K562 (cell line): ENCODE results near the gene PTGER3. TPM values are rescaled to one million over a fixed set of nuclear protein-coding genes. Genes with fewer than 3 reads are reported as not detected.

ENCODE experiments used
- ATAC-seq: fragments of 200-7000 bp; cut with Tn5 transposase; 3 replicates; pipeline ENCODE4 v1.9.1; 2020; ENCODE audit warnings: moderate library complexity
- BruUV-seq: library from RNA; stranded (reverse); fragments of 400-500 nt; replicated peaks from 2 replicates; lab custom pipeline; 2021; lab: Mats Ljungman, UMichigan
- CTCF ChIA-PET: fragments of 300-600 bp; formaldehyde crosslinking; extraction: SDS; loops from one replicate; lab custom pipeline; 2021; ENCODE audit warnings: low intra/inter-chr PET ratio; lab: Yijun Ruan, JAX
- POLR2A ChIA-PET: fragments of 300-600, 350-650 bp; sonication (Branson Sonifier 250); formaldehyde crosslinking; extraction: SDS; loops from one replicate; lab custom pipeline; 2021; ENCODE audit warnings: antibody characterized with exemption, inconsistent platforms; lab: Yijun Ruan, JAX
- DNase-seq, 4 experiments: peaks; one replicate each; pipeline versions ENCODE4 v3.0.0 to v3.0.0-alpha.2; 2011 to 2018; ENCODE audit warnings: low spot score in 3 of 4, mixed read lengths in 3 of 4; ENCODE audit errors: extremely low read depth in 1 of 4
- FAIRE-seq: peaks from 2 replicates; lab custom pipeline; 2011; peaks lifted over from hg19 to GRCh38; lab: Jason Lieb, UNC
- H2AFZ ChIP-seq: 2 replicates; pipeline ENCODE4 v1.6.0; 2011; ENCODE audit warnings: low read depth, low read length, control low read depth, inconsistent platforms
- H3K27ac ChIP-seq: fragments of 200-600 bp; 3 replicates; pipeline ENCODE4 v1.8.0; 2011; ENCODE audit warnings: low read depth, mild to moderate bottlenecking, control low read depth, inconsistent platforms, low read length, moderate library complexity, mixed read lengths; ENCODE audit errors: extremely low read depth
- H3K27me3 ChIP-seq, 2 experiments: fragments of 300-600 bp in 1 of 2; 2 replicates in 1 of 2; 3 replicates in 1 of 2; pipeline versions ENCODE4 v1.6.0 to v1.8.0; 2011; ENCODE audit warnings: inconsistent platforms in 2 of 2, low read length in 2 of 2, mild to moderate bottlenecking in 1 of 2, mixed read lengths in 1 of 2, moderate library complexity in 1 of 2; ENCODE audit not compliant: control insufficient read depth in 2 of 2, insufficient read depth in 2 of 2
- H3K36me3 ChIP-seq: fragments of 300-600 bp; 3 replicates; pipeline ENCODE4 v1.8.0; 2011; ENCODE audit warnings: mild to moderate bottlenecking, low read length, inconsistent platforms; ENCODE audit not compliant: control insufficient read depth, insufficient read depth
- H3K4me1 ChIP-seq, 2 experiments: fragments of 200-600 bp in 1 of 2; replicated peaks in 1 of 2; 2 replicates in 1 of 2; 3 replicates in 1 of 2; pipeline versions ENCODE4 v1.5.1 to v1.8.0; 2011; ENCODE audit warnings: inconsistent platforms in 2 of 2, low read length in 2 of 2, mild to moderate bottlenecking in 1 of 2, mixed read lengths in 1 of 2, moderate library complexity in 1 of 2; ENCODE audit not compliant: control insufficient read depth in 2 of 2, insufficient read depth in 2 of 2
- H3K4me2 ChIP-seq: 2 replicates; pipeline ENCODE4 v1.6.1; 2011; ENCODE audit warnings: low read length, control low read depth, inconsistent platforms, mixed read lengths; ENCODE audit not compliant: insufficient read depth
- H3K4me3 ChIP-seq: fragments of 200-600 bp; sonication (generic), shearing (Covaris generic); 2 replicates; pipeline ENCODE4 v1.5.1; 2016; ENCODE audit warnings: control low read depth, inconsistent platforms
- H3K79me2 ChIP-seq: fragments of 200-600 bp; 3 replicates; pipeline ENCODE4 v1.8.0; 2011; ENCODE audit warnings: low read length, inconsistent platforms; ENCODE audit not compliant: control insufficient read depth, insufficient read depth
- H3K9ac ChIP-seq, 2 experiments: 2 replicates each; pipeline versions ENCODE4 v1.6.0 to v1.6.1; 2011; ENCODE audit warnings: low read depth in 2 of 2, low read length in 2 of 2, control low read depth in 1 of 2, inconsistent platforms in 1 of 2, mild to moderate bottlenecking in 1 of 2, mixed read lengths in 1 of 2; ENCODE audit not compliant: insufficient read depth in 1 of 2
- H3K9me1 ChIP-seq: one replicate; pipeline ENCODE4 v1.6.0; 2011; ENCODE audit warnings: inconsistent platforms, mild to moderate bottlenecking, low read length, moderate library complexity; ENCODE audit not compliant: control insufficient read depth, insufficient read depth
- H3K9me3 ChIP-seq: replicated peaks from 2 replicates; pipeline ENCODE4 v1.5.1; 2011; ENCODE audit warnings: low read depth, low read length, inconsistent platforms; ENCODE audit not compliant: control insufficient read depth, insufficient read depth
- H4K20me1 ChIP-seq: replicated peaks from 2 replicates; pipeline ENCODE4 v1.6.1; 2011; ENCODE audit warnings: low read length, inconsistent platforms, mixed read lengths; ENCODE audit not compliant: control insufficient read depth, insufficient read depth
- ARID1B ChIP-seq: fragments of 450-650 bp; IDR thresholded peaks from 2 replicates; pipeline ENCODE4 v1.6.1; 2016; ENCODE audit warnings: antibody characterized with exemption, mild to moderate bottlenecking, inconsistent platforms
- ASH1L ChIP-seq: fragments of 450-650 bp; IDR thresholded peaks from 2 replicates; pipeline ENCODE4 v1.6.1; 2018; ENCODE audit warnings: borderline replicate concordance, mild to moderate bottlenecking, low read depth; ENCODE audit not compliant: partially characterized antibody
- BHLHE40 ChIP-seq: IDR thresholded peaks from 2 replicates; pipeline ENCODE4 v1.6.1; 2011; ENCODE audit warnings: low read length, improper control_type of control experiment
- BRD9 ChIP-seq: fragments of 450-650 bp; IDR thresholded peaks from 2 replicates; pipeline ENCODE4 v1.6.1; 2018; ENCODE audit warnings: low read depth; ENCODE audit not compliant: partially characterized antibody
- DDX20 ChIP-seq: fragments of 450-650 bp; IDR thresholded peaks from 2 replicates; pipeline ENCODE4 v1.6.1; 2016; ENCODE audit warnings: missing genetic modification characterization, low read depth, mild to moderate bottlenecking, missing compliant biosample characterization, moderate library complexity
- DPF2 ChIP-seq: fragments of 450-650 bp; IDR thresholded peaks from 2 replicates; pipeline ENCODE4 v1.6.1; 2016
- GABPB2 ChIP-seq: fragments of 250-450 bp; sonication (Bioruptor Pico); conservative IDR thresholded peaks from 2 replicates; pipeline ENCODE4 v1.5.1; 2021; ENCODE audit warnings: mild to moderate bottlenecking
- MAZ ChIP-seq, 2 experiments: fragments of 450-650 bp in 1 of 2; sonication (generic) in 1 of 2; formaldehyde crosslinking; IDR thresholded peaks in 1 of 2; conservative IDR thresholded peaks in 1 of 2; 2 replicates each; pipeline versions ENCODE4 v1.4.0 to v1.5.0; 2020; ENCODE audit warnings: mild to moderate bottlenecking in 1 of 2, missing genetic modification reagents in 1 of 2
- MCM7 ChIP-seq, 2 experiments: fragments of 450-650 bp; IDR thresholded peaks; 2 replicates each; pipeline ENCODE4 v1.6.1; 2016 to 2018
- NFIC ChIP-seq: fragments of 450-650 bp; IDR thresholded peaks from 2 replicates; pipeline ENCODE4 v1.6.1; 2017; ENCODE audit warnings: mild to moderate bottlenecking, inconsistent platforms
- POLR2AphosphoS5 ChIP-seq: IDR thresholded peaks from 2 replicates; pipeline ENCODE4 v1.6.1; 2011; ENCODE audit warnings: mild to moderate bottlenecking, low read depth, low read length, moderate library complexity; ENCODE audit not compliant: control insufficient read depth, insufficient read depth
- TEAD2 ChIP-seq: fragments of 450-650 bp; IDR thresholded peaks from 2 replicates; pipeline ENCODE4 v1.6.1; 2016; ENCODE audit warnings: missing genetic modification characterization, control low read depth, missing compliant biosample characterization
- ZBTB7A ChIP-seq: IDR thresholded peaks from 2 replicates; pipeline ENCODE4 v1.6.1; 2011; ENCODE audit warnings: low read depth, mild to moderate bottlenecking, low read length, moderate library complexity, borderline replicate concordance; ENCODE audit not compliant: control insufficient read depth
- WGBS: fragments of 100-300 bp; shearing (Covaris generic); methylation state at CpG from one replicate; pipeline ENCODE4 v1.1.6; 2016; ENCODE audit warnings: low coverage, mixed read lengths; ENCODE audit not compliant: insufficient coverage; ENCODE audit errors: missing lambda C conversion rate; 5-methylcytosine and 5-hydroxymethylcytosine counted together
- in situ Hi-C: fragments of 300-500 bp; cut with MboI; formaldehyde crosslinking; loops from 4 replicates; pipeline ENCODE4 v1.15.0; 2018; ENCODE audit warnings: inconsistent platforms, mixed read lengths
- intact Hi-C: fragments of 100-400 bp; cut with micrococcal nuclease; formaldehyde crosslinking; loops from 2 replicates; pipeline ENCODE4 v1.14.2; 2022
- polyA plus RNA-seq, 8 experiments: library from polyadenylated mRNA; depleted of rRNA in 4 of 8; stranded (reverse) in 5 of 8; unstranded in 3 of 8; fragments of >200 nt; fragmentation: Nextera tagmentation in 2 of 8; fragmentation: Illumina TruSeq in 1 of 8; extraction: Ambion mirVana in 2 of 8; extraction: Trizol in 1 of 8; gene quantifications; 2 replicates each; pipeline versions ENCODE4 v1.2.1 to v1.2.3, GENCODE V29; 2011 to 2014; ENCODE audit warnings: inconsistent platforms in 1 of 8, missing spikeins in 1 of 8
- total RNA-seq, 7 experiments: library from RNA; depleted of rRNA in 6 of 7; stranded (reverse); fragments of >200 nt in 6 of 7; fragmentation: Illumina TruSeq in 2 of 7; extraction: Trizol in 2 of 7; gene quantifications; 2 replicates each; pipeline versions ENCODE4 v1.2.1 to v1.2.3, GENCODE V29; 2011 to 2021; ENCODE audit warnings: low replicate concordance in 1 of 7
- TF ChIP-seq, protein P1 (sequence below): fragments of 450-650 bp; IDR thresholded peaks from 2 replicates; pipeline ENCODE4 v1.6.1; 2016
- TF ChIP-seq, protein P2 (sequence below): fragments of 450-650 bp; IDR thresholded peaks from 2 replicates; pipeline ENCODE4 v1.6.1; 2016; ENCODE audit warnings: missing biosample characterization, missing genetic modification characterization
- TF ChIP-seq, protein P3 (sequence below), 3 experiments: IDR thresholded peaks in 2 of 3; conservative IDR thresholded peaks in 1 of 3; 2 replicates each; pipeline ENCODE4 v1.5.1; 2011 to 2012; ENCODE audit warnings: low read length in 3 of 3, mild to moderate bottlenecking in 3 of 3, control low read depth in 2 of 3, improper control_type of control experiment in 1 of 3, inconsistent platforms in 1 of 3, low read depth in 1 of 3, mixed read lengths in 1 of 3, moderate library complexity in 1 of 3; ENCODE audit not compliant: insufficient read depth in 2 of 3
- TF ChIP-seq, protein P4 (sequence below): sonication (generic); IDR thresholded peaks from 2 replicates; pipeline ENCODE4 v1.6.1; 2016

Gene PTGER3
- total and polyA plus RNA-seq, 9 of the 15 experiments (the other 6 are each of a cell fraction or from before 2014, with no cell fraction given) = 3.8 to 28.5 (median 14.2) TPM

DNA sequence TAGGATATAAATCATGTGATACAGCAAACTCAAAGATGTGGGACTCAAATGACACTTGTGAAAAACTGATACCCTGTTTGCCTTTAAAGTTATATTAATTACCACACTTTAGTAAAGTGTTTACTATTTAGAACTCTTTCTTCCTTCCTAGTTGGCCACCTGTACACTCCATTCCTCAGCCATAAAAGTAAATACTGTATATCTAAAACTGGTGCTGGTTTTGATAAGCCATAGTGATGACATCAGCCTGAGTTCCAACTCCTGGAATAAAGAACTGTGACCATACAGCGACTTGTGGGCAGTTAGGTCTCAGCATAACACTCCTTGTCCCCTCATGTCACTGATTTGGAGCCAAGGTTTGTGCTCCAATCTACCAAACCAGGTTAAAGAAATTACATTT is 2.8 kb downstream of the PTGER3 start:
- Histone ChIP-seq H3K9me3 (no peaks in the 10 kb centered on the region), H3K27me3 (no peaks in the 10 kb centered on the region; a peak in 1 of 5 replicates), H3K27ac (peak overlapping the region; percentile 86), H3K9me1 (no peaks in the 10 kb centered on the region), H3K4me2 (peak overlapping the region; percentile 98), H3K36me3 (peaks cover 20% of the 10 kb centered on the region), H3K79me2 (peaks cover 75% of the 10 kb centered on the region), H2AFZ (peak overlapping the region; percentile 79; the same call in 1 of the 2 replicates), H3K4me1 (peaks cover 18 to 24% of the 10 kb centered on the region in 2 experiments), H4K20me1 (no peaks in the 10 kb centered on the region), H3K9ac (peak overlapping the region in 1 of 2 experiments; percentile 83; a peak in 2 of 4 replicates), H3K4me3 (peak overlapping the region; percentile 66)
- DNase-seq = peak; percentile 24 to 74 (median 33)
- intact Hi-C loops = loop anchor here (5.0 to 10.0 kb wide), 4 partner anchors 148 to 913 kb away; no protein-coding TSS in a partner anchor
- FAIRE-seq = peak; percentile 76
- ChIA-PET CTCF (no interaction called here), POLR2A (interaction anchor here (1.5 to 2.4 kb wide), 4 partner anchors 8 to 369 kb away, joined by 4 to 16 read pairs (median 6); no protein-coding TSS in a partner anchor)
- peak; percentile 48 for ATAC-seq
- in situ Hi-C loops = no loop called here
- 0% methylated on average over 1 of the region's 1 CpG for WGBS
- TSS peak; percentile 36 for BruUV-seq
- TF ChIP-seq NFIC = no peak
- TF ChIP-seq POLR2AphosphoS5 = peak; percentile 24; the same call in 1 of the 2 replicates
- no peak for TF ChIP-seq MCM7 (IDR thresholded peaks at IDR 0.05)
- TF ChIP-seq GABPB2 (CRISPR knock-in tag) = no peak
- TF ChIP-seq MAZ (CRISPR knock-in tag; conservative IDR thresholded peaks at IDR 0.05 in 1 of 2, IDR thresholded peaks at IDR 0.05 in 1 of 2) = 0 out of 4 replicates have a peak, but pooled peaks of 1 of the 2 experiments have one; percentile 17
- TF ChIP-seq ZBTB7A = no peak
- TF ChIP-seq TEAD2 (tag) = no peak
- TF ChIP-seq, protein P1, sequence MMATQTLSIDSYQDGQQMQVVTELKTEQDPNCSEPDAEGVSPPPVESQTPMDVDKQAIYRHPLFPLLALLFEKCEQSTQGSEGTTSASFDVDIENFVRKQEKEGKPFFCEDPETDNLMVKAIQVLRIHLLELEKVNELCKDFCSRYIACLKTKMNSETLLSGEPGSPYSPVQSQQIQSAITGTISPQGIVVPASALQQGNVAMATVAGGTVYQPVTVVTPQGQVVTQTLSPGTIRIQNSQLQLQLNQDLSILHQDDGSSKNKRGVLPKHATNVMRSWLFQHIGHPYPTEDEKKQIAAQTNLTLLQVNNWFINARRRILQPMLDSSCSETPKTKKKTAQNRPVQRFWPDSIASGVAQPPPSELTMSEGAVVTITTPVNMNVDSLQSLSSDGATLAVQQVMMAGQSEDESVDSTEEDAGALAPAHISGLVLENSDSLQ = peak; percentile 45
- TF ChIP-seq, protein P2, sequence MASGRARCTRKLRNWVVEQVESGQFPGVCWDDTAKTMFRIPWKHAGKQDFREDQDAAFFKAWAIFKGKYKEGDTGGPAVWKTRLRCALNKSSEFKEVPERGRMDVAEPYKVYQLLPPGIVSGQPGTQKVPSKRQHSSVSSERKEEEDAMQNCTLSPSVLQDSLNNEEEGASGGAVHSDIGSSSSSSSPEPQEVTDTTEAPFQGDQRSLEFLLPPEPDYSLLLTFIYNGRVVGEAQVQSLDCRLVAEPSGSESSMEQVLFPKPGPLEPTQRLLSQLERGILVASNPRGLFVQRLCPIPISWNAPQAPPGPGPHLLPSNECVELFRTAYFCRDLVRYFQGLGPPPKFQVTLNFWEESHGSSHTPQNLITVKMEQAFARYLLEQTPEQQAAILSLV (tag) = no peak
- no peak for TF ChIP-seq BHLHE40
- no peak for TF ChIP-seq DDX20
- TF ChIP-seq, protein P3, sequence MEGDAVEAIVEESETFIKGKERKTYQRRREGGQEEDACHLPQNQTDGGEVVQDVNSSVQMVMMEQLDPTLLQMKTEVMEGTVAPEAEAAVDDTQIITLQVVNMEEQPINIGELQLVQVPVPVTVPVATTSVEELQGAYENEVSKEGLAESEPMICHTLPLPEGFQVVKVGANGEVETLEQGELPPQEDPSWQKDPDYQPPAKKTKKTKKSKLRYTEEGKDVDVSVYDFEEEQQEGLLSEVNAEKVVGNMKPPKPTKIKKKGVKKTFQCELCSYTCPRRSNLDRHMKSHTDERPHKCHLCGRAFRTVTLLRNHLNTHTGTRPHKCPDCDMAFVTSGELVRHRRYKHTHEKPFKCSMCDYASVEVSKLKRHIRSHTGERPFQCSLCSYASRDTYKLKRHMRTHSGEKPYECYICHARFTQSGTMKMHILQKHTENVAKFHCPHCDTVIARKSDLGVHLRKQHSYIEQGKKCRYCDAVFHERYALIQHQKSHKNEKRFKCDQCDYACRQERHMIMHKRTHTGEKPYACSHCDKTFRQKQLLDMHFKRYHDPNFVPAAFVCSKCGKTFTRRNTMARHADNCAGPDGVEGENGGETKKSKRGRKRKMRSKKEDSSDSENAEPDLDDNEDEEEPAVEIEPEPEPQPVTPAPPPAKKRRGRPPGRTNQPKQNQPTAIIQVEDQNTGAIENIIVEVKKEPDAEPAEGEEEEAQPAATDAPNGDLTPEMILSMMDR (IDR thresholded peaks at IDR 0.05 in 2 of 3, conservative IDR thresholded peaks at IDR 0.05 in 1 of 3; ENCODE audit: insufficient read depth in 2 of 3, low read depth in 1 of 3, low read length in 3 of 3) = 0 out of 6 replicates have a peak, but pooled peaks of 1 of the 3 experiments have one; percentile 1
- peak; percentile 66 for TF ChIP-seq ARID1B
- TF ChIP-seq ASH1L = no peak
- TF ChIP-seq, protein P4, sequence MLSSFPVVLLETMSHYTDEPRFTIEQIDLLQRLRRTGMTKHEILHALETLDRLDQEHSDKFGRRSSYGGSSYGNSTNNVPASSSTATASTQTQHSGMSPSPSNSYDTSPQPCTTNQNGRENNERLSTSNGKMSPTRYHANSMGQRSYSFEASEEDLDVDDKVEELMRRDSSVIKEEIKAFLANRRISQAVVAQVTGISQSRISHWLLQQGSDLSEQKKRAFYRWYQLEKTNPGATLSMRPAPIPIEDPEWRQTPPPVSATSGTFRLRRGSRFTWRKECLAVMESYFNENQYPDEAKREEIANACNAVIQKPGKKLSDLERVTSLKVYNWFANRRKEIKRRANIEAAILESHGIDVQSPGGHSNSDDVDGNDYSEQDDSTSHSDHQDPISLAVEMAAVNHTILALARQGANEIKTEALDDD = 0 out of 2 replicates have a peak, but pooled peaks have one; percentile 15
- no peak for TF ChIP-seq BRD9
- TF ChIP-seq DPF2 = peak; percentile 69
